Esophagus squamous epithelium (tissue), 5 donors: Measurements from ENCODE around the gene KDM7A. TPM values are rescaled to one million over a fixed set of nuclear protein-coding genes. Genes with fewer than 3 reads are reported as not detected.

ENCODE experiments used
- DNase-seq: peaks from one replicate; lab custom pipeline; 2025; lab: John Stamatoyannopoulos, UW
- H3K27ac ChIP-seq, 4 donors: fragments of 200-600 bp; sonication (generic); one replicate each; pipeline ENCODE4 v1.5.1; 2016 to 2019; ENCODE audit warnings: mild to moderate bottlenecking in 1 of 4
- H3K27me3 ChIP-seq, 4 donors: fragments of 200-600 bp; sonication (generic); 1 replicate in 3 of 4; 2 replicates in 1 of 4; pipeline versions ENCODE4 v1.5.1 to v1.6.0; 2017 to 2021; ENCODE audit warnings: antibody characterized with exemption in 1 of 4
- H3K36me3 ChIP-seq, 3 donors: fragments of 200-600 bp; sonication (generic); one replicate each; pipeline ENCODE4 v1.5.1; 2016 to 2019
- H3K4me1 ChIP-seq, 3 donors: fragments of 200-600 bp; sonication (generic); one replicate each; pipeline ENCODE4 v1.5.1; 2017 to 2019
- H3K4me3 ChIP-seq, 4 donors: fragments of 200-600 bp; sonication (generic); 1 replicate in 3 of 4; 2 replicates in 1 of 4; pipeline ENCODE4 v1.5.1; 2016 to 2019; ENCODE audit warnings: mild to moderate bottlenecking in 2 of 4, moderate library complexity in 1 of 4
- H3K9me3 ChIP-seq, 3 donors: fragments of 200-600 bp; sonication (generic); one replicate each; pipeline ENCODE4 v1.5.1; 2016 to 2019
- POLR2A ChIP-seq, 4 donors: fragments of 450-650 bp; IDR thresholded peaks; one replicate each; pipeline ENCODE4 v1.6.1; 2017; ENCODE audit warnings: antibody characterized with exemption in 4 of 4, mild to moderate bottlenecking in 4 of 4, moderate library complexity in 3 of 4
- WGBS, 2 donors: methylation state at CpG; one replicate each; pipeline ENCODE4 v1.1.5; 2018; 5-methylcytosine and 5-hydroxymethylcytosine counted together
- intact Hi-C: fragments of 100-400 bp; cut with DNase I; formaldehyde crosslinking; loops from one replicate; pipeline ENCODE4 v1.15.0; 2022
- total RNA-seq, 4 donors: library from RNA; depleted of rRNA; stranded (reverse); fragments of >200 nt; gene quantifications; one replicate each; pipeline ENCODE4 v1.1.0, GENCODE V29; 2016
- TF ChIP-seq, protein P1 (sequence below), 6 experiments: fragments of 450-650 bp in 4 of 6; fragments of 200-600 bp in 2 of 6; sonication (generic) in 2 of 6; IDR thresholded peaks; one replicate each; pipeline ENCODE4 v1.5.1; 2016 to 2019; ENCODE audit warnings: antibody characterized with exemption in 6 of 6, mild to moderate bottlenecking in 4 of 6, moderate library complexity in 4 of 6
- donor health status: DM: yes; HTN: yes; CAD: no.

The KDM7A gene
- total RNA-seq, 4 donors from 2014 or later: 11.5 to 28.3 (median 19.9) TPM

DNA sequence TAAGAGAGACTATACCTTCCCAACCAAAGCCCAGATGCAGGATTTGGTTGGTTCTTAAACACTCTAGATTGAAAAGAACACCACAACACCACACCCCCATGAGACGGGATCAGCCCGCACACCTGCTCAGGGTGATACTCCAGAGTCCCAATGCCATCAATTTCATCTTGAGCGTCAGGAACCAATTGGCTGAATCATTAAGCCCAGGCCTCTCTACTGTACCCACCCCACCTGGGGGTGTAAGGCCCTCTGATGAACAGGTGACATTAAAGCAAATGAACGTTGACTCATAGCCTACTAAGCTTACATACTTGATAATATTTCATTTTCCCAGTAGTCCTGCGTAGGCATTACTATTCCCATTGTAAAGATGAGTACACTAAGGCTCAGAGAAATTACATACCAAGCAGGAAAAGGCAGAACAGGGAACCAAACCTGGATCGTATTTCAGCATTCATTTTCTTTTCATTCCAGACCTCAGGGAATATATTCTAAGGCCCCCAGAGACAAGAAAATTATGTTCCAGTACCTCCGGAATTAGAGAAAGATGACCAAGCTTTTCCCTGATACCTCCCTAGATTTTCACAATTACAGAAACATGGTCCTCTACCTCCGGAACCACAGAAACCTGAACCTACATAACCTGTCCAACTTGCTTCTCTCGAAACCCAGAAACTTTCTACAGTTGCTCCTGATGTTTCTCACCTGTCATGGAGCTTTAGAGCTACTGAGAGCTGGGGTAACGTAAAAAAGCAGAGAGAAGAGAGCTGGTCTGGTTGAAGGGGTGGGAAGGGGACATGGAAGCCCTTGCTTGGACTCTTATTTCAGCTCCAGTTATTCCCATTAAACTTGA, 43.1 kb upstream of the KDM7A start:
- TF ChIP-seq, protein P1, sequence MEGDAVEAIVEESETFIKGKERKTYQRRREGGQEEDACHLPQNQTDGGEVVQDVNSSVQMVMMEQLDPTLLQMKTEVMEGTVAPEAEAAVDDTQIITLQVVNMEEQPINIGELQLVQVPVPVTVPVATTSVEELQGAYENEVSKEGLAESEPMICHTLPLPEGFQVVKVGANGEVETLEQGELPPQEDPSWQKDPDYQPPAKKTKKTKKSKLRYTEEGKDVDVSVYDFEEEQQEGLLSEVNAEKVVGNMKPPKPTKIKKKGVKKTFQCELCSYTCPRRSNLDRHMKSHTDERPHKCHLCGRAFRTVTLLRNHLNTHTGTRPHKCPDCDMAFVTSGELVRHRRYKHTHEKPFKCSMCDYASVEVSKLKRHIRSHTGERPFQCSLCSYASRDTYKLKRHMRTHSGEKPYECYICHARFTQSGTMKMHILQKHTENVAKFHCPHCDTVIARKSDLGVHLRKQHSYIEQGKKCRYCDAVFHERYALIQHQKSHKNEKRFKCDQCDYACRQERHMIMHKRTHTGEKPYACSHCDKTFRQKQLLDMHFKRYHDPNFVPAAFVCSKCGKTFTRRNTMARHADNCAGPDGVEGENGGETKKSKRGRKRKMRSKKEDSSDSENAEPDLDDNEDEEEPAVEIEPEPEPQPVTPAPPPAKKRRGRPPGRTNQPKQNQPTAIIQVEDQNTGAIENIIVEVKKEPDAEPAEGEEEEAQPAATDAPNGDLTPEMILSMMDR (IDR thresholded peaks at IDR 0.05): no peak
- no peak for TF ChIP-seq POLR2A (IDR thresholded peaks at IDR 0.05)
- intact Hi-C loops: no loop called here
- H3K27me3 ChIP-seq: peaks cover 0 to 23% (median 0%) of the 10 kb centered on the region in 4 donors
- no peak for DNase-seq
- peaks cover 0 to 9% (median 7%) of the 10 kb centered on the region in 3 donors for H3K4me1 ChIP-seq
- H3K9me3 ChIP-seq: no peaks in the 10 kb centered on the region
- no peak overlapping the region for H3K4me3 ChIP-seq
- 46 to 59% methylated on average over 10 of the region's 10 CpGs for WGBS, 2 donors
- H3K27ac ChIP-seq: peak overlapping the region; percentile 29 to 83 (median 80)
- no peaks in the 10 kb centered on the region for H3K36me3 ChIP-seq

DNA sequence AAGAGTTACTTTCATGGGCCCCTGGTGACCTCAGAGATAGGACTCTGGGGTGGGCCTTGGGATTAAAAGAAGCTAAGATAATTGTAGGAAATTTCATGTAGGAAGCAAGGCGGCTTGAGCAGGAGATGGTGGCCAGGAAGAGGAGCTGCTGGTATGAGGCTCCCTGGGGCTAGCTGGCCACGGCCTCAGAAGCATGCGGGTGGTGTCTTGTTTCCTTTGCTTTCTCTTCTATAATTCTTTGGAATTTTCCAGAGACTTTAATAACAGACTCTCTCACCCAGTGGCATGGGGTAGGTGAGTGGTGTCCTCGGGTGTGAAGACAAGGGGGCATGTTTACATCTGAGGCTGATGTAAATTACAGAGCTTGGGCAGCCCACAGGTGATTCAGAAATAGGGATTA, 41.9 kb upstream of the KDM7A start:
- H3K27me3 ChIP-seq: peaks cover 0 to 12% (median 0%) of the 10 kb centered on the region in 4 donors
- intact Hi-C loops: no loop called here
- H3K9me3 ChIP-seq: no peaks in the 10 kb centered on the region
- no peak overlapping the region for H3K4me3 ChIP-seq
- WGBS, 2 donors: 92 to 93% methylated on average over 4 of the region's 4 CpGs
- peaks cover 5 to 21% (median 7%) of the 10 kb centered on the region in 3 donors for H3K4me1 ChIP-seq
- H3K27ac ChIP-seq: peak overlapping the region in 3 of 4 donors; percentile 79 to 83 (median 81)
- no peak for DNase-seq
- no peak for TF ChIP-seq POLR2A (IDR thresholded peaks at IDR 0.05)
- TF ChIP-seq, protein P1 (IDR thresholded peaks at IDR 0.05): no peak
- H3K36me3 ChIP-seq: no peaks in the 10 kb centered on the region

- Histone ChIP-seq H3K27me3 (peaks cover 0 to 6% (median 0%) of the 10 kb centered on the region in 4 donors), H3K27ac (no peak overlapping the region), H3K9me3 (no peaks in the 10 kb centered on the region), H3K36me3 (no peaks in the 10 kb centered on the region), H3K4me3 (no peak overlapping the region), H3K4me1 (peaks cover 6 to 29% (median 7%) of the 10 kb centered on the region in 3 donors)
- DNase-seq: no peak
- no peak for TF ChIP-seq POLR2A (IDR thresholded peaks at IDR 0.05)
- TF ChIP-seq, protein P1 (IDR thresholded peaks at IDR 0.05): no peak
- WGBS, 2 donors: 88 to 89% methylated on average over 4 of the region's 4 CpGs
- intact Hi-C loops: no loop called here
Observed at GRCh38 chr7:140217750-140218501, 41.1 kb upstream of the KDM7A start.

GRCh38 chr7:140215281-140215680, 38.5 kb upstream of the KDM7A start:
- no peaks in the 10 kb centered on the region for H3K9me3 ChIP-seq
- H3K27ac ChIP-seq: peak overlapping the region in 3 of 4 donors; percentile 68 to 82 (median 80)
- peaks cover 6 to 42% (median 12%) of the 10 kb centered on the region in 3 donors for H3K4me1 ChIP-seq
- intact Hi-C loops: no loop called here
- no peaks in the 10 kb centered on the region for H3K36me3 ChIP-seq
- no peak overlapping the region for H3K4me3 ChIP-seq
- no peaks in the 10 kb centered on the region for H3K27me3 ChIP-seq
- TF ChIP-seq, protein P1 (IDR thresholded peaks at IDR 0.05): no peak
- TF ChIP-seq POLR2A (IDR thresholded peaks at IDR 0.05): no peak
- no peak for DNase-seq
- 79 to 89% methylated on average over 3 of the region's 3 CpGs for WGBS, 2 donors
